Eye (tissue), 1 donor: ENCODE results near the gene ST3GAL2.
A peak's percentile ranks its signal among the peaks of the same experiment; 100 is the strongest.
"Not testable (repeated sequence)": the region's sequence is repeated elsewhere in the genome, so short reads cannot be mapped to it uniquely, and the experiment has no call there.

Source experiments
- DNase-seq: peaks from one replicate; pipeline ENCODE4 v3.0.0-alpha.2; 2015

ST3GAL2 gene

GRCh38 chr16:70413572-70413971, 25.3 kb downstream of the ST3GAL2 start:
- not testable (repeated sequence) for DNase-seq

GRCh38 chr16:70412385-70412784, 26.5 kb downstream of the ST3GAL2 start:
- no peak for DNase-seq

- no peak for DNase-seq
Observed at GRCh38 chr16:70410734-70411133, 28.2 kb downstream of the ST3GAL2 start.

DNA sequence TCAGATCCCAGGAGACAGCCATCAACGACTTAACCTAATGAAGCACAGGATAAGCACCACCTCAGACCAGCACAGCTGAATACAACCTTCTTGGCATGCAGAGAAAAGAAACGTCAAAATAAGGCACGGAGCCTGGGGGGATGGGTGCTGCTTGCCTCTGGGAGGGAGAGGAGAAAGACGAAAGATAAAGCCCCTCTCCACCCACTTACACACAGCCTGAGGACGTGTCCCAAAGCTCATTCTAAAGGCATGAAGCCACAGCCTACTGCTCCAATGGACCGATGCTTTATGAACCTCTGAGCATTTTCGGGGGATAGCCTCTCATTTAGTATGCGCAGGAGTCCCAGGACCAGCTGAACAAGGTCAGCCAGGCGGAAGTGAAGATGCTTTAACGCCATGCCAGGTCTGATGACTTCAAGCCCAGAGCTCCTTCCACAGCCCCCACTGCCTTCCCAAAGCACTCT, 31.1 kb downstream of the ST3GAL2 start:
- DNase-seq, result peak; percentile 66

GRCh38 chr16:70406104-70406503, 32.8 kb downstream of the ST3GAL2 start:
- not testable (repeated sequence) for DNase-seq

DNA sequence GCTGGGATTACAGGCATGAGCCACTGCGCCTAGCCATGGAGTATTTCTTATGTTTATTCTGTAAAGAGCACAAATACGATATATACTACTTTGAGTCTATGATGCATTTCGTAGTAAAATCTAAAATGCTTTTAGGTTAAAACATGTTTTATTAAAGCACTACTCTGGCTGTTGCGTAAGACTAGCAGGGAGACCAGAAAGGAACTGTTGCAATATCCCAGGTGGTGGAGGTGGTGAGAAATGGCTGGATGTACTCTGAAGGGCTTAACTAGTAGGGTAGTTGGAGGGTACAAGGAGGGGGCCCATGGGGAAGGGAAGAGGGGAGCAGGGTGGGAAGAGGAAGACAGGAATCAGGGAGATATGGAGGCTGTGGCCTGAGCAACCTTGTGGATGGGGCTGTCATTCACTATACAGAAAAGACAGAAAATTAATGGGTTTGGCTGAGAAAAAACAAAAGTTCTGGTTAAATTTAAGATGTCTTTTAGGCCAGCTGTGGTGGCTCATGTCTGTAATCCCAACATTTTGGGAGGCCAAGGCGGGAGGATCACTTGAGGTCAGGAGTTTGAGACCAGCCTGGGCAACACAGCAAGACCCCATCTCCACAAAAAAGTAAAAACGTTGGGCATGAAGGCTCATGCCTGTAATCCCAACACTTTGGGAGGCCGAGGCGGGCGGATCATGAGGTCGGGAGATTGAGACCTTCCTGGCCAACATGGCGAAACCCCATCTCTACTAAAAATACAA, 35.8 kb downstream of the ST3GAL2 start:
- DNase-seq, result no peak

DNA sequence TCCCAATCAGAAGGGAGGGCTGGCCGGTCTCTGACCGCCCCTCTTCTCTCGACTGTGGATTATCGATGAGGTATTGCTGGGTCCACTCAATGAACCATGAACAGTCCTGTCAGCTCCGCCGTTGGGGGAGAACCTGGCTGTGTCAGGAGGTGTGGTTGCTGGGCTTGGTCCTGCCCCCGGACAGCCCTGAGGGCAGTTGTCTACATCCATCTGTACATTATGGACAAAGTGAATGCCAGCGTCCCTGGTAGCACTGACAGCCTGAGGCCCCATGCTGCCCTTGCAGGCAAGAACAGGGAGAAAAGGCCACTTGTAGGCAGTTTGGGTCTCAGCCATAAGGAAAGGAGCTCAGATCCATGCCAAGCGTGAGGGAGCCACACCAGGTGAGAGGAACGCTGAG, 38.9 kb downstream of the ST3GAL2 start:
- DNase-seq, result no peak

DNA sequence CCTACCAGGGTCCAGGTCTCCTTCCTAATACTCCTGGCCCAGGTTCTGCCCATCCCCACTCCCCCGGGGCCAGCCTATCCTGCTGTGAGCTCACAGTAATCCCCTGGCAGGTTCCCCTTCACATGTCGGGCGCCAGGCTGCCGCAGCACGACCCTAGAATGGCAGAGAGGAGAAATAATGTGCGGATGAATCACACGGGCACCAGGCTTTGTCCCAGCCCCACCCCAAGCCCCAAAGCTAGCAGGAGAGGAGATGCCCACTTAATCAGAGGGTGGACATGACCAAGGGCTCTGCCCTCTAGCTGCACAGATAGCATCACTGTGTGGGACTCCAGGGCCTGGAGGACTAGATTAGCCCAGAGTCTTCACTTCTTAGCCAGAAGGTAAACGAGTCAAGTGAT, 39.5 kb downstream of the ST3GAL2 start:
- DNase-seq, result no peak

DNA sequence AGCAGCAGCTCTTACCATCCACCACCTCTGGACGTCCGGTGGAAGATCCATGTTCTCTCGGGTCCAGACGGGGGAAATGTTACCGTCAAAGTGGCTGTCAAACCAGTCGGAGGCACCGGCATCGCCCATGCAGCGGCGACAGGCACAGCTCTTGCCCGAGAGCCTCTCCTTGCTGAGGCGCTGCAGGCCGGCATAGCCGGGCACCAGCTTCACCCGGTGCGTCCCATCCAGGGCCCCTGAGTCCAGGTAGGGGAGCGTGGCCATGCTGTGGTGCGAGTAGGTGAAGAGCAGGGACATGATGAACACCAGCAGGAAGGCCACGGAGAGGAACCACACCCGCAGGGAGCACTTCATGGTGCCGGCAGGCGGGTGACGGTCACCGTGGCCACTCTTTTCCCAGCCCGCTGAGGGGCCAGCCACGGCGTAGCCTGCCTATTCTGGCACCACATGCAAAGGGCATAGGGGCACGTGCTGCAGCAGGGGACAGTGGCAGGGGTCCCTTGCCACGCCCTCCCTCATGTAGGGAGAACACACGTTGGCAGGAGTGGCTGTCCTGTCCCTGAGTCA, 40.6 kb downstream of the ST3GAL2 start:
- no peak for DNase-seq

DNA sequence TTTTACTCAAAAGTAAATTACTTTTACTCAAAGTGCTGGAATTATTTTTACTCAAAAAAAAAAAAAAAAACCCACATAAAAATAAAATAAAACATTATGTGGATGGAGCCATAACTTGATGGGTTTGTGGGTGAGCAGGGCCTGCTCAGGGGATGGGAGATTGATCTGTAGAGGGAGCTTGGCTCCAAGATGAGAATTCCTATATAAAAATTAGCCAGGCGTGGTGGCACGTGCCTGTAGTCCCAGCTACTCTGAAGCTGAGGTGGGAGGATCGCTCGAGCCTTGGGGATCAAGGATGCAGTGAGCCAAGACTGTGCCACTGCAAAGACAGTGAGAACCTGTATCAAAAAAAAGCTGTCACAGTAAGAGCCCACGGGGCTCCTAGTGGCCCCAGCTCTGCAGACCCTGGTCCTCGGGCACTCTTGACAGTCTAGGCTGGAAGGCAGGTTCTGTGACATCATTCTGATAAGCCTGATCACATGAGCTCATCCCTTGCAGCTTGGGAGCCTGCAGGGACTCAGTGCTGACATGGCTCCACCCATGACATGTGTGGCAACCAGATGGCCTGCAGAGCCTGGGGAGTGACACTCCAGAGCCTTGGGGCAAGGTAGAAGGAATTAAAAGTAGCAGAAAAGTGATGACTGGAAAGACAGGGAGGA, 42.5 kb downstream of the ST3GAL2 start:
- DNase-seq, result peak; percentile 74

GRCh38 chr16:70395345-70395901, 43.5 kb downstream of the ST3GAL2 start:
- peak; percentile 53 for DNase-seq

- DNase-seq, result no peak
Observed at GRCh38 chr16:70394853-70395252, 44.0 kb downstream of the ST3GAL2 start.

GRCh38 chr16:70393662-70394061, 45.2 kb downstream of the ST3GAL2 start:
- peak; percentile 48 for DNase-seq

- no peak for DNase-seq
Observed at GRCh38 chr16:70392606-70393005, 46.3 kb downstream of the ST3GAL2 start.

- peak; percentile 42 for DNase-seq
Observed at GRCh38 chr16:70391881-70392481, 46.9 kb downstream of the ST3GAL2 start.

GRCh38 chr16:70391446-70391845, 47.5 kb downstream of the ST3GAL2 start:
- no peak for DNase-seq

- DNase-seq, result no peak
Observed at GRCh38 chr16:70390774-70391173, 48.1 kb downstream of the ST3GAL2 start.

DNA sequence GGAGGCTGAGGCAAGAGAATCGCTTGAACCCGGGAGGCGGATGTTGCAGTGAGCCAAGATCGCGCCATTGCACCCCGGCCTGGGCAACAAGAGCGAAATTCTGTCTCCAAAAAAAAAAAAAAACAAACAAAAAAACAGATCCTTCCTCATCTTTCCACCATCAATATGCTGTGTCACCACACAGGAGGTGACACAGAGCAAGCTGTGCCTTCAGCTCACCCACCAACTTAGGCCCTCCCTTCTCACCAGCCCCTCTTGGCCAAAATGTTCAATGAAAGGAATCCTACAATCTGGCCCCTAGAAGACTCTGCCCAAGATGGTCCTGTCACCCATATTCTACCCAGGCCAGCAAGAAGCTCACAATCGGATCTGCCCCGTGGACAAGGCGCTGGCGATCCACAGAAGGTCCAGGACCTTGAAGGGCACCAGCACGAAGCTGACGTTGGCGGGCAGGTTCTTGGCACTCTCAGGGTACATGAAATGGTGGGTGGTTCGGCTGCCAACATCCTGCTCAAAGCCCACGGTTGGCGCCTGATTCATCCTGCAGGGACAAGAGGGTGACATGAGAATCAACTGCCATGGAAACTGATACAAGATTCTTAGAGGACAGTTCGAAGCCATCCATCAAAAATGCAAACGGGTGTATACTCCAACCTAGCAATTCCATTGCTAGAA, 50.8 kb downstream of the ST3GAL2 start:
- no peak for DNase-seq

DNA sequence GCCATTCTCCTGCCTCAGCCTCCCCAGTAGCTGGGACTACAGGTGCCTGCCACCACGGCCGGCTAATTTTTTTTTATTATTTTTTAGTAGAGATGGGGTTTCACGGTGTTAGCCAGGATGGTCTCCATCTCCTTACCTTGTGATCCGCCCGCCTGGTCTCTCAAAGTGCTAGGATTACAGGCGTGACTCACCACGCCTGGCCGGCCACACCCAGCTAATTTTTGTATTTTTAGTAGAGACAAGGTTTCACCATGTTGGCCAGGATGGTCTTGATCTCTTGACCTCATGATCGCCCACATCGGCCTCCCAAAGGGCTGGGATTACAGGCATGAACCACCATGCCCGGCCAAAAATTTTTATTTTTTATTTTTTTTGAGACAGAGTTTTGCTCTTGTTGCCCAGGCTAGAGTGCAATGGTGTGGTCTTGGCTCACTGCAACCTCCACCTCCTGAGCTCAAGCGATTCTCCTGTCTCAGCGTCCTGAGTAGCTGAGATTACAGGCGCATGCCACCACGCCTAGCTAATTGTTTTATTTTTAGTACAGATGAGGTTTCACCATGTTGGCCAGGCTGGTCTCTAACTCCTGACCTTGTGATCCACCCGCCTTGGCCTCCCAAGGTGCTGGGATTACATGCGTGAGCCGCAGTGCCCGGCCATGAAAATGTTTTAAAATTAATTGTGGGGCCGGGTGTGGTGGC, 52.5 kb downstream of the ST3GAL2 start:
- not testable (repeated sequence) for DNase-seq

DNA sequence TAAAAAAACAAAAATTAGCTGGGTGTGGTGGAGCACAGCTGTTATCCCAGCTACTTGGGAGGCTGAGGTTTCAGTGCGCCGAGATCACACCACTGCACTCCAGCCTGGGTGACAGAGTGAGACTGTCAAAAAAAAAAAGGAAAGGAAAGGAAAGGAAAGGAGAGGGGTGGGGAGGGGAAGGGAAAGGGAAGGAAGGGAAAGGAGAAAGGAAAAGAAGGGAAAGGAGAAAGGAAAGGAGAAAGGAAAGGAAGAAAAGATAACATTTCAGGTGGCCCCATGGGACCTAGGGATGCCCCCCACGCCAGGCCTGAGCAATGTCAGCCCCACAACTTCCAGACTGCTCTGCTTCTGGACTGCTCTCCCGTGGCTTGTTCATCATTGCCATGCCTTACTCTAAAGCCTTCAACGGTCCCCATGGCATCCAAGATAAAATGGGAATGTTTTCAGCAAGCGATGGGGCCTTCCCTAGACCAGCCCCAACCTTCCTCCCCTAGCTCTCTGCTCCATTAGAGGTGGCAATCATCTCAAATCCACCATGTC, 55.4 kb downstream of the ST3GAL2 start:
- DNase-seq, result no peak

DNA sequence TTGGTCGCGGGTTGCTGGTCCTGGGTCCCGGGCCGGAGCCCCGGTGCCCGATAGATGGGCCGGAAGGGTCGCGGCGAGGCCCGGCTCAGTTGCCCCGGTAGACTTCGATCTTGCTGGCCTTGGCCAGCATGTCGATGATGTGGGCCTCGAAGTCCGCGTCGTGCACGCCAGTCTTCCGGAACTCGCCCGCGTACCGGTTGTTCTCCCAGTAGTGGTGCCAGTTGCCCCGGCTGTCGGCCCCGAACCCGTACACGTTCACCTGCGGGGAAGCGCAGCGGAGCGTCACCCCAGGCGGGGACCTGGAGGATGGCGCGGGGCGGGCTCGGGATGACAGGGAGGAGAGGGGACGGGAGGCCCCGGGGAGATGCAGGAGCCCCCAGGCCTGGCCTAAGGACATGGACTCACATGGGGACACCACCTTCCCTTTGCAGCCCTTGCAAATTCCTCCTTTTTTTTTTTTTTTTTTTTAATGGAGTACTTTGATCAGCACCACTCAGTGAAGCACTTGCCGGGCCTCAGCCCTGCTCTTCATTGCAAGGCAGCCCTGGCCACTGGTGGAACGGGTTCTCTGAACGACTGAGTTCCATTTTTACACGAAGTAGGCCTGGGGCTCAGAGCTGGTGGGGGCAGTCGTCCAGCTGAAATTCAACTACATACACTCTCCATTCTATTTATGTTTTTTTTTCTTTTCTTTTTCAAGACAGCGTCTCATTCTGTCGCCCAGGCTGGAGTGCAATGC, 57.1 kb downstream of the ST3GAL2 start:
- no peak for DNase-seq
